HEK293 (cell line): ENCODE measurements around the gene NFKBIA.

Source experiments
- BCL11A ChIP-seq: fragments of 450-650 bp; formaldehyde crosslinking; IDR thresholded peaks from 2 replicates; pipeline ENCODE4 v1.5.1; 2016; ENCODE audit warnings: low read depth, missing biosample characterization, missing genetic modification characterization
- CTCF ChIP-seq: fragments of 450-650 bp; formaldehyde crosslinking; IDR thresholded peaks from 2 replicates; pipeline ENCODE4 v1.5.1; 2016; ENCODE audit warnings: missing biosample characterization, missing genetic modification characterization
- PATZ1 ChIP-seq: fragments of 450-650 bp; formaldehyde crosslinking; IDR thresholded peaks from 2 replicates; pipeline ENCODE4 v1.5.1; 2016; ENCODE audit warnings: missing biosample characterization, missing genetic modification characterization
- REPIN1 ChIP-seq: fragments of 450-650 bp; formaldehyde crosslinking; IDR thresholded peaks from 2 replicates; pipeline ENCODE4 v1.5.1; 2017; ENCODE audit warnings: missing biosample characterization, missing genetic modification characterization, low read depth
- SALL2 ChIP-seq: fragments of 450-650 bp; formaldehyde crosslinking; IDR thresholded peaks from 2 replicates; pipeline ENCODE4 v1.5.0; 2017; ENCODE audit warnings: missing biosample characterization, mild to moderate bottlenecking, missing genetic modification characterization, borderline replicate concordance
- TRIM28 ChIP-seq: IDR thresholded peaks from 2 replicates; pipeline ENCODE4 v1.6.1; 2011; ENCODE audit warnings: low read length, control low read depth, borderline replicate concordance
- ZBTB44 ChIP-seq: fragments of 450-650 bp; IDR thresholded peaks from 2 replicates; pipeline ENCODE4 v1.5.1; 2018; ENCODE audit warnings: missing biosample characterization, mild to moderate bottlenecking, missing genetic modification characterization
- ZNF10 ChIP-seq: fragments of 450-650 bp; formaldehyde crosslinking; IDR thresholded peaks from 2 replicates; pipeline ENCODE4 v1.5.1; 2017; ENCODE audit warnings: missing biosample characterization, missing genetic modification characterization
- ZNF133 ChIP-seq: fragments of 450-650 bp; formaldehyde crosslinking; IDR thresholded peaks from 2 replicates; pipeline ENCODE4 v1.5.1; 2016; ENCODE audit warnings: missing biosample characterization, missing genetic modification characterization
- ZNF140 ChIP-seq: fragments of 450-650 bp; formaldehyde crosslinking; IDR thresholded peaks from 2 replicates; pipeline ENCODE4 v1.5.1; 2016; ENCODE audit warnings: missing biosample characterization, missing genetic modification characterization
- ZNF558 ChIP-seq: fragments of 450-650 bp; formaldehyde crosslinking; IDR thresholded peaks from 2 replicates; pipeline ENCODE4 v1.5.1; 2016; ENCODE audit warnings: missing biosample characterization, missing genetic modification characterization
- ZNF830 ChIP-seq: fragments of 450-650 bp; IDR thresholded peaks from 2 replicates; pipeline ENCODE4 v1.5.0; 2018; ENCODE audit warnings: missing biosample characterization, missing genetic modification characterization, low read depth, mild to moderate bottlenecking, moderate library complexity

GRCh38 chr14:35366521-35366976 lies 38.0 kb downstream of the NFKBIA start:
- TF ChIP-seq ZBTB44 (tag by site-specific recombination) (no peak), CTCF (tag by site-specific recombination) (no peak), SALL2 (tag by site-specific recombination) (no peak), PATZ1 (tag by site-specific recombination) (no peak), ZNF140 (tag by site-specific recombination) (no peak), REPIN1 (tag by site-specific recombination) (no peak), ZNF10 (no peak), ZNF830 (tag by site-specific recombination) (no peak), ZNF133 (tag by site-specific recombination) (no peak), BCL11A (no peak), ZNF558 (tag by site-specific recombination) (no peak), TRIM28 (no peak)
